HEK293 (cell line): Measurements from ENCODE around the gene FRMD4A.

ENCODE experiments used
- CTCF ChIA-PET: fragments of 350-600 bp; formaldehyde crosslinking; extraction: SDS; loops from one replicate; lab custom pipeline; 2021; ENCODE audit warnings: antibody characterized with exemption; lab: Yijun Ruan, JAX
- POLR2A ChIA-PET: fragments of 300-600 bp; formaldehyde crosslinking; extraction: SDS; loops from one replicate; lab custom pipeline; 2020; ENCODE audit warnings: antibody characterized with exemption, inconsistent platforms; lab: Yijun Ruan, JAX
- H3K27ac ChIP-seq: fragments of 200-500 bp; sonication (Bioruptor generic); 2 replicates; pipeline ENCODE4 v1.5.1; 2014; ENCODE audit warnings: low read depth, low read length, control low read depth, inconsistent platforms; ENCODE audit errors: extremely low read depth
- H3K36me3 ChIP-seq, 2 experiments: fragments of 200-500 bp in 1 of 2; sonication (Bioruptor generic) in 1 of 2; 1 replicate in 1 of 2; 2 replicates in 1 of 2; pipeline ENCODE4 v1.5.1; 2014 to 2017; ENCODE audit warnings: inconsistent platforms in 2 of 2, low read length in 2 of 2; ENCODE audit not compliant: control insufficient read depth in 2 of 2, insufficient read depth in 1 of 2
- H3K4me1 ChIP-seq: fragments of 200-500 bp; sonication (Bioruptor generic); 2 replicates; pipeline ENCODE4 v1.5.1; 2014; ENCODE audit warnings: mild to moderate bottlenecking, low read length, inconsistent platforms; ENCODE audit not compliant: control insufficient read depth, insufficient read depth
- H3K4me3 ChIP-seq: 2 replicates; pipeline ENCODE4 v1.5.1; 2011; ENCODE audit warnings: low read depth, mild to moderate bottlenecking, control low read depth, low read length, moderate library complexity
- H3K9me3 ChIP-seq: fragments of 200-500 bp; sonication (Bioruptor generic); 2 replicates; pipeline ENCODE4 v1.5.1; 2014; ENCODE audit warnings: low read depth, low read length, inconsistent platforms; ENCODE audit not compliant: control insufficient read depth, insufficient read depth
- BCL11B ChIP-seq: fragments of 450-650 bp; formaldehyde crosslinking; IDR thresholded peaks from 2 replicates; pipeline ENCODE4 v1.5.1; 2016; ENCODE audit warnings: low read depth, missing biosample characterization, missing genetic modification characterization
- HOXA7 ChIP-seq: sonication (generic); formaldehyde crosslinking; IDR thresholded peaks from 2 replicates; pipeline ENCODE4 v1.8.1; 2022; ENCODE audit warnings: missing genetic modification reagents, borderline replicate concordance
- SP7 ChIP-seq: fragments of 450-650 bp; formaldehyde crosslinking; IDR thresholded peaks from 2 replicates; pipeline ENCODE4 v1.5.1; 2016; ENCODE audit warnings: missing biosample characterization, missing genetic modification characterization
- YY1 ChIP-seq: fragments of 450-650 bp; formaldehyde crosslinking; IDR thresholded peaks from 2 replicates; pipeline ENCODE4 v1.5.1; 2018; ENCODE audit warnings: missing biosample characterization, missing genetic modification characterization
- ZFP69B ChIP-seq: fragments of 450-650 bp; formaldehyde crosslinking; IDR thresholded peaks from 2 replicates; pipeline ENCODE4 v1.5.1; 2016; ENCODE audit warnings: missing biosample characterization, missing genetic modification characterization
- ZNF155 ChIP-seq: fragments of 450-650 bp; formaldehyde crosslinking; IDR thresholded peaks from 2 replicates; pipeline ENCODE4 v1.5.1; 2016; ENCODE audit warnings: missing biosample characterization, missing genetic modification characterization
- ZNF175 ChIP-seq: fragments of 450-650 bp; formaldehyde crosslinking; IDR thresholded peaks from 2 replicates; pipeline ENCODE4 v1.5.1; 2016; ENCODE audit warnings: missing biosample characterization, missing genetic modification characterization
- ZNF184 ChIP-seq: fragments of 450-650 bp; IDR thresholded peaks from 2 replicates; pipeline ENCODE4 v1.5.1; 2018; ENCODE audit warnings: missing biosample characterization, mild to moderate bottlenecking, missing genetic modification characterization
- ZNF2 ChIP-seq: fragments of 450-650 bp; formaldehyde crosslinking; IDR thresholded peaks from 2 replicates; pipeline ENCODE4 v1.5.1; 2016; ENCODE audit warnings: missing biosample characterization, missing genetic modification characterization
- ZNF23 ChIP-seq: fragments of 450-650 bp; formaldehyde crosslinking; IDR thresholded peaks from 2 replicates; pipeline ENCODE4 v1.5.1; 2016; ENCODE audit warnings: missing biosample characterization, missing genetic modification characterization, borderline replicate concordance
- ZNF37A ChIP-seq: fragments of 450-650 bp; IDR thresholded peaks from 2 replicates; pipeline ENCODE4 v1.5.1; 2018; ENCODE audit warnings: missing biosample characterization, missing genetic modification characterization
- ZNF548 ChIP-seq: fragments of 450-650 bp; formaldehyde crosslinking; IDR thresholded peaks from 2 replicates; pipeline ENCODE4 v1.5.1; 2016; ENCODE audit warnings: missing biosample characterization, missing genetic modification characterization
- ZNF549 ChIP-seq: fragments of 450-650 bp; IDR thresholded peaks from 2 replicates; pipeline ENCODE4 v1.5.1; 2018; ENCODE audit warnings: missing biosample characterization, missing genetic modification characterization, mild to moderate bottlenecking, inconsistent platforms, moderate library complexity
- ZNF660 ChIP-seq: fragments of 450-650 bp; IDR thresholded peaks from 2 replicates; pipeline ENCODE4 v1.5.1; 2018; ENCODE audit warnings: missing biosample characterization, mild to moderate bottlenecking, missing genetic modification characterization
- ZNF664 ChIP-seq: fragments of 450-650 bp; formaldehyde crosslinking; IDR thresholded peaks from 2 replicates; pipeline ENCODE4 v1.5.1; 2016; ENCODE audit warnings: missing biosample characterization, missing genetic modification characterization
- ZXDB ChIP-seq: fragments of 450-650 bp; formaldehyde crosslinking; IDR thresholded peaks from 2 replicates; pipeline ENCODE4 v1.5.1; 2016; ENCODE audit warnings: missing biosample characterization, missing genetic modification characterization
- TF ChIP-seq, protein P1 (sequence below): fragments of 450-650 bp; formaldehyde crosslinking; IDR thresholded peaks from 2 replicates; pipeline ENCODE4 v1.5.1; 2016; ENCODE audit warnings: missing biosample characterization, missing genetic modification characterization
- TF ChIP-seq, protein P2 (sequence below): fragments of 450-650 bp; formaldehyde crosslinking; IDR thresholded peaks from 2 replicates; pipeline ENCODE4 v1.5.1; 2016; ENCODE audit warnings: missing biosample characterization, missing genetic modification characterization
- TF ChIP-seq, protein P3 (sequence below): fragments of 450-650 bp; formaldehyde crosslinking; optimal IDR thresholded peaks from 2 replicates; pipeline ENCODE3; 2016; ENCODE audit warnings: missing biosample characterization, mild to moderate bottlenecking, missing genetic modification characterization
- TF ChIP-seq, protein P4 (sequence below): fragments of 450-650 bp; formaldehyde crosslinking; IDR thresholded peaks from 2 replicates; pipeline ENCODE4 v1.5.1; 2016; ENCODE audit warnings: missing biosample characterization, missing genetic modification characterization, low read depth
- TF ChIP-seq, protein P5 (sequence below): fragments of 450-650 bp; formaldehyde crosslinking; IDR thresholded peaks from 2 replicates; pipeline ENCODE4 v1.5.1; 2016; ENCODE audit warnings: missing biosample characterization, missing genetic modification characterization
- TF ChIP-seq, protein P6 (sequence below): fragments of 450-650 bp; formaldehyde crosslinking; IDR thresholded peaks from 2 replicates; pipeline ENCODE4 v1.5.1; 2017; ENCODE audit warnings: missing biosample characterization, missing genetic modification characterization

The FRMD4A gene

DNA sequence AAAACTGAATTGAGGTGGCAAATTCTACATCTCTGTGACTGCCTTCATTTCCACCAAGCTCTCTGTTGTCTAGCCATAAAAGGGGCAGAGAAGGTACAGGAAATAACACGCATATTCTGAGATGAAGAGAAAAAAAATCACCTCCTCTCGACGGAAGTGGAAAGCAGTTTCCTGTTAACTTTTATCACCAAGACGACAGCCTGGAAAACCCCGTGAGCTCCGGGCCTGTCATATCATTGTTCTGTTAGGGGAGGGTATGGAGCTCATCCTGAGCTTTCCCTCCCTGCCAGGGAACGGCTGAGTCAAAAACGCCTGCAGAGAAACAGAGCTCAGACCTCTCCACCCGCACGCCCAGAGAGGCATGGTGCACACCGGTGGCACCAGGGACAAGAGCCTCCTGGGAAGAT lies 543.7 kb downstream of the FRMD4A start (continued):
- TF ChIP-seq, protein P1, sequence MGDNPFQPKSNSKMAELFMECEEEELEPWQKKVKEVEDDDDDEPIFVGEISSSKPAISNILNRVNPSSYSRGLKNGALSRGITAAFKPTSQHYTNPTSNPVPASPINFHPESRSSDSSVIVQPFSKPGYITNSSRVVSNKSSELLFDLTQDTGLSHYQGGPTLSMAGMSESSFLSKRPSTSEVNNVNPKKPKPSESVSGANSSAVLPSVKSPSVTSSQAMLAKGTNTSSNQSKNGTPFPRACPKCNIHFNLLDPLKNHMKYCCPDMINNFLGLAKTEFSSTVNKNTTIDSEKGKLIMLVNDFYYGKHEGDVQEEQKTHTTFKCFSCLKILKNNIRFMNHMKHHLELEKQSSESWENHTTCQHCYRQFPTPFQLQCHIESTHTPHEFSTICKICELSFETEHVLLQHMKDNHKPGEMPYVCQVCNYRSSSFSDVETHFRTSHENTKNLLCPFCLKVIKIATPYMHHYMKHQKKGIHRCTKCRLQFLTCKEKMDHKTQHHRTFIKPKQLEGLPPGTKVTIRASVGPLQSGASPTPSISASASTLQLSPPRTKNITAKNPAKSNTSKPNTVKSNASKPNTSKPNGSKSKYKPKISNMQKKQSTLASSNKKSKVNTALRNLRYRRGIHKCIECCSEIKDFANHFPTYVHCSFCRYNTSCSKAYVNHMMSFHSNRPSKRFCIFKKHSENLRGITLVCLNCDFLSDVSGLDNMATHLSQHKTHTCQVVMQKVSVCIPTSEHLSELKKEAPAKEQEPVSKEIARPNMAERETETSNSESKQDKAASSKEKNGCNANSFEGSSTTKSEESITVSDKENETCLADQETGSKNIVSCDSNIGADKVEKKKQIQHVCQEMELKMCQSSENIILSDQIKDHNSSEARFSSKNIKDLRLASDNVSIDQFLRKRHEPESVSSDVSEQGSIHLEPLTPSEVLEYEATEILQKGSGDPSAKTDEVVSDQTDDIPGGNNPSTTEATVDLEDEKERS: no peak

DNA sequence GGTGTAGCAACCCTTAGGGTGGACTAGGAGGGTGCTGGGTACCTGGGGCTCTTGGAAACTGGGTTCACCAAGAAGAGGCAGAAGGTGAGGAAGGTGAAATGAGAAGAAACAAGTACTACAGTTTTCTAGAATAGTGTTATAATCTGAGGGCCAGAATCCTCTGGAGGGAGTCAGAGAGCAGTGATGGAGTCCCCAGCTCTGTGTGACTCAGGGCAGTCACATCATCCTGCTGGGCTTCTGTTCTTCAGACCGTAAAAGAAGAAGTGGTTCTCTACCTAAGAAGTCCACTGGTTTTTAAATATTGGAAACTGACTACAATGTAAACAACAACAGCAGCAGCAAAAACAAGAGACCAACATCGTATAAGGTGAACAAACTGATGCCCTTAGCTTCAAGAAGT lies 546.7 kb downstream of the FRMD4A start:
- TF ChIP-seq ZNF184 (tag by site-specific recombination) (no peak), ZNF660 (tag by site-specific recombination) (no peak), HOXA7 (CRISPR knock-in tag) (no peak), ZXDB (tag by site-specific recombination) (no peak), ZFP69B (tag by site-specific recombination) (no peak), YY1 (tag by site-specific recombination) (no peak)
- TF ChIP-seq, protein P2, sequence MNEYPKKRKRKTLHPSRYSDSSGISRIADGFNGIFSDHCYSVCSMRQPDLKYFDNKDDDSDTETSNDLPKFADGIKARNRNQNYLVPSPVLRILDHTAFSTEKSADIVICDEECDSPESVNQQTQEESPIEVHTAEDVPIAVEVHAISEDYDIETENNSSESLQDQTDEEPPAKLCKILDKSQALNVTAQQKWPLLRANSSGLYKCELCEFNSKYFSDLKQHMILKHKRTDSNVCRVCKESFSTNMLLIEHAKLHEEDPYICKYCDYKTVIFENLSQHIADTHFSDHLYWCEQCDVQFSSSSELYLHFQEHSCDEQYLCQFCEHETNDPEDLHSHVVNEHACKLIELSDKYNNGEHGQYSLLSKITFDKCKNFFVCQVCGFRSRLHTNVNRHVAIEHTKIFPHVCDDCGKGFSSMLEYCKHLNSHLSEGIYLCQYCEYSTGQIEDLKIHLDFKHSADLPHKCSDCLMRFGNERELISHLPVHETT: no peak
- TF ChIP-seq, protein P3, sequence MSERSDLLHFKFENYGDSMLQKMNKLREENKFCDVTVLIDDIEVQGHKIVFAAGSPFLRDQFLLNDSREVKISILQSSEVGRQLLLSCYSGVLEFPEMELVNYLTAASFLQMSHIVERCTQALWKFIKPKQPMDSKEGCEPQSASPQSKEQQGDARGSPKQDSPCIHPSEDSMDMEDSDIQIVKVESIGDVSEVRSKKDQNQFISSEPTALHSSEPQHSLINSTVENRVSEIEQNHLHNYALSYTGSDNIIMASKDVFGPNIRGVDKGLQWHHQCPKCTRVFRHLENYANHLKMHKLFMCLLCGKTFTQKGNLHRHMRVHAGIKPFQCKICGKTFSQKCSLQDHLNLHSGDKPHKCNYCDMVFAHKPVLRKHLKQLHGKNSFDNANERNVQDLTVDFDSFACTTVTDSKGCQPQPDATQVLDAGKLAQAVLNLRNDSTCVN: no peak
- TF ChIP-seq, protein P4, sequence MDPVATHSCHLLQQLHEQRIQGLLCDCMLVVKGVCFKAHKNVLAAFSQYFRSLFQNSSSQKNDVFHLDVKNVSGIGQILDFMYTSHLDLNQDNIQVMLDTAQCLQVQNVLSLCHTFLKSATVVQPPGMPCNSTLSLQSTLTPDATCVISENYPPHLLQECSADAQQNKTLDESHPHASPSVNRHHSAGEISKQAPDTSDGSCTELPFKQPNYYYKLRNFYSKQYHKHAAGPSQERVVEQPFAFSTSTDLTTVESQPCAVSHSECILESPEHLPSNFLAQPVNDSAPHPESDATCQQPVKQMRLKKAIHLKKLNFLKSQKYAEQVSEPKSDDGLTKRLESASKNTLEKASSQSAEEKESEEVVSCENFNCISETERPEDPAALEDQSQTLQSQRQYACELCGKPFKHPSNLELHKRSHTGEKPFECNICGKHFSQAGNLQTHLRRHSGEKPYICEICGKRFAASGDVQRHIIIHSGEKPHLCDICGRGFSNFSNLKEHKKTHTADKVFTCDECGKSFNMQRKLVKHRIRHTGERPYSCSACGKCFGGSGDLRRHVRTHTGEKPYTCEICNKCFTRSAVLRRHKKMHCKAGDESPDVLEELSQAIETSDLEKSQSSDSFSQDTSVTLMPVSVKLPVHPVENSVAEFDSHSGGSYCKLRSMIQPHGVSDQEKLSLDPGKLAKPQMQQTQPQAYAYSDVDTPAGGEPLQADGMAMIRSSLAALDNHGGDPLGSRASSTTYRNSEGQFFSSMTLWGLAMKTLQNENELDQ (tag by site-specific recombination): no peak
- H3K9me3 ChIP-seq: no peaks in the 10 kb centered on the region
- H3K4me3 ChIP-seq: no peak overlapping the region
- ChIA-PET CTCF (interaction anchor here (0.6 to 2.0 kb wide), 4 partner anchors 21 to 412 kb away, joined by 3 to 8 read pairs (median 6); no protein-coding TSS in a partner anchor), POLR2A (no interaction called here)
- H3K4me1 ChIP-seq: no peaks in the 10 kb centered on the region
- H3K27ac ChIP-seq: no peak overlapping the region
- H3K36me3 ChIP-seq: no peaks in the 10 kb centered on the region

DNA sequence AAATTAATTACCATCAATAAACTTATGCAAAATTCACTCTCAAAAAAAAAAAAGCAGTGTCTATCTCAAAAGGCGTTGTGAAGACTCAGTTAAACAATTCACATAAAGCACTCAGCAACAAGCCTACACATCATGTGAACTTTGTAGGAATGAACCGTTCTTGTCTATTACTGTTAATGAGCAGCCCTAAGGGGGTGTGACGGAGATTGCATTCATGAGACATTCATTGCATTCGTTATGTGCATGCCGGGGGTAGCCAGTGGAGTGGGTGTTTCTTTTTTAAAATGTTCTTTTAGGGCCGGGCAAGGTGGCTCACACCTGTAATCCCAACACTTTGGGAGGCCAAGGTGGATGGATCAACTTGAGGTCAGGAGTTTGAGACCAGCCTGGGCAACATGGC lies 551.0 kb downstream of the FRMD4A start:
- H3K27ac ChIP-seq: no peak overlapping the region
- H3K36me3 ChIP-seq: no peaks in the 10 kb centered on the region
- no peaks in the 10 kb centered on the region for H3K4me1 ChIP-seq
- no peaks in the 10 kb centered on the region for H3K9me3 ChIP-seq
- ChIA-PET CTCF (interaction anchor here (0.6 to 1.3 kb wide), 4 partner anchors 120 to 524 kb away, joined by 3 to 4 read pairs (median 4); no protein-coding TSS in a partner anchor), POLR2A (no interaction called here)
- H3K4me3 ChIP-seq: no peak overlapping the region
- TF ChIP-seq BCL11B (tag by site-specific recombination) (no peak), ZNF548 (no peak), ZNF23 (tag by site-specific recombination) (no peak), ZNF664 (tag by site-specific recombination) (no peak), SP7 (no peak), ZNF155 (tag by site-specific recombination) (no peak), ZXDB (tag by site-specific recombination) (no peak), ZNF175 (tag by site-specific recombination) (no peak), ZNF2 (tag by site-specific recombination) (no peak), ZNF549 (tag by site-specific recombination) (no peak), ZNF37A (tag by site-specific recombination) (no peak)
- TF ChIP-seq, protein P5, sequence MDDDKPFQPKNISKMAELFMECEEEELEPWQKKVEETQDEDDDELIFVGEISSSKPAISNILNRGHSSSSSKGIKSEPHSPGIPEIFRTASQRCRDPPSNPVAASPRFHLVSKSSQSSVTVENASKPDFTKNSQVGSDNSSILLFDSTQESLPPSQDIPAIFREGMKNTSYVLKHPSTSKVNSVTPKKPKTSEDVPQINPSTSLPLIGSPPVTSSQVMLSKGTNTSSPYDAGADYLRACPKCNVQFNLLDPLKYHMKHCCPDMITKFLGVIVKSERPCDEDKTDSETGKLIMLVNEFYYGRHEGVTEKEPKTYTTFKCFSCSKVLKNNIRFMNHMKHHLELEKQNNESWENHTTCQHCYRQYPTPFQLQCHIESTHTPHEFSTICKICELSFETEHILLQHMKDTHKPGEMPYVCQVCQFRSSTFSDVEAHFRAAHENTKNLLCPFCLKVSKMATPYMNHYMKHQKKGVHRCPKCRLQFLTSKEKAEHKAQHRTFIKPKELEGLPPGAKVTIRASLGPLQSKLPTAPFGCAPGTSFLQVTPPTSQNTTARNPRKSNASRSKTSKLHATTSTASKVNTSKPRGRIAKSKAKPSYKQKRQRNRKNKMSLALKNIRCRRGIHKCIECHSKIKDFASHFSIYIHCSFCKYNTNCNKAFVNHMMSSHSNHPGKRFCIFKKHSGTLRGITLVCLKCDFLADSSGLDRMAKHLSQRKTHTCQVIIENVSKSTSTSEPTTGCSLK (tag by site-specific recombination): no peak
- TF ChIP-seq, protein P6, sequence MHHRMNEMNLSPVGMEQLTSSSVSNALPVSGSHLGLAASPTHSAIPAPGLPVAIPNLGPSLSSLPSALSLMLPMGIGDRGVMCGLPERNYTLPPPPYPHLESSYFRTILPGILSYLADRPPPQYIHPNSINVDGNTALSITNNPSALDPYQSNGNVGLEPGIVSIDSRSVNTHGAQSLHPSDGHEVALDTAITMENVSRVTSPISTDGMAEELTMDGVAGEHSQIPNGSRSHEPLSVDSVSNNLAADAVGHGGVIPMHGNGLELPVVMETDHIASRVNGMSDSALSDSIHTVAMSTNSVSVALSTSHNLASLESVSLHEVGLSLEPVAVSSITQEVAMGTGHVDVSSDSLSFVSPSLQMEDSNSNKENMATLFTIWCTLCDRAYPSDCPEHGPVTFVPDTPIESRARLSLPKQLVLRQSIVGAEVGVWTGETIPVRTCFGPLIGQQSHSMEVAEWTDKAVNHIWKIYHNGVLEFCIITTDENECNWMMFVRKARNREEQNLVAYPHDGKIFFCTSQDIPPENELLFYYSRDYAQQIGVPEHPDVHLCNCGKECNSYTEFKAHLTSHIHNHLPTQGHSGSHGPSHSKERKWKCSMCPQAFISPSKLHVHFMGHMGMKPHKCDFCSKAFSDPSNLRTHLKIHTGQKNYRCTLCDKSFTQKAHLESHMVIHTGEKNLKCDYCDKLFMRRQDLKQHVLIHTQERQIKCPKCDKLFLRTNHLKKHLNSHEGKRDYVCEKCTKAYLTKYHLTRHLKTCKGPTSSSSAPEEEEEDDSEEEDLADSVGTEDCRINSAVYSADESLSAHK (tag by site-specific recombination): no peak
